IPS-18c (cell line): ENCODE measurements around the gene MCHR1.

Experiments used
- H3K4me3 ChIP-seq: 2 replicates; pipeline ENCODE4 v1.7.0; 2013; ENCODE audit warnings: low read depth, mild to moderate bottlenecking, low read length, moderate library complexity; ENCODE audit not compliant: insufficient read depth
- H3K9me3 ChIP-seq: one replicate; pipeline ENCODE4 v1.6.1; 2013; ENCODE audit warnings: mild to moderate bottlenecking, low read length, moderate library complexity; ENCODE audit not compliant: control insufficient read depth, insufficient read depth

MCHR1 gene

GRCh38 chr22:40729284-40729683 is 50.0 kb downstream of the MCHR1 start:
- no peak overlapping the region for H3K4me3 ChIP-seq
- H3K9me3 ChIP-seq = no peaks in the 10 kb centered on the region
